ENCODE measurements around the gene TRIM29.

The TRIM29 gene

DNA sequence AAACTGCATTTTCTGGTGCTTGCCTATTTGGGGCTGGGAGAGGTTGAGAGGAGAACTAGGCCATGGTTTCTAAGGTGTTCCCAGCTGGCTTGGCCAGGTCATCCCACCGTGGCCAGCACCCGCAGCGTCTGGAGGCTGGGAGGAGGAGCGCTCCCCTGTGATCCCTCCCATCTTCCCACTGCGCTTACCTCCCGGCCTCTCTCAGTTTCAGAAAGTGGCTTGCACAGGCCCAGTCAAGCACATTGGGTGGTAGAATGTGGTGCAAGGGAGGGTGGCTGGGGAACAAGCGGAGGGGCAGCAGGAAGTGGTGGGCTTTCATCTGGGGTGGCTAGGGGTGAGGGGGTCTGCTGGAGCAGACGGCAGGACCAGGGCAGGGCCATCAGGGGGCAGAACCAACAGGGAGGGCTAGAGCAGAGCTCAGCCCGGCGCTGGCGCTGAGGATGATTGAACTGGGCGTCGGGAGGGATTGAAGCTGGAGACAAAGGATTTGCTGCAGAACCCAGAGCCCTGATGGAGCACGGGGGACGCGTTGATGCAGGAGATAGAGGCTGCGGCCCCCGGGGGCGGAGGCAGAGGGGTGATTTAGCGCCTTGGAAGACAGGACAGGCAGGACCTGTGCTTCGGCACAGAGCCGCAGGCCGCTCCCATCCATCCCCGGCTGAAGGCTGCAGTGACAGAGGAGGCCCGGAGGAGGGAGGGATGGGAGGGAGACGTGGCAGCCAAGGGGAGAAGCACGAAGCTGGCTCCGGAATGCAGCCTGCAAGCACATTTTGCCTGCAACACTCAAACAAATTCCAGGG is 76.0 kb downstream of the TRIM29 start:
- DNase-seq = no peak
